ENCODE measurements around the gene CIAO2B. TPM values are rescaled to one million over a fixed set of nuclear protein-coding genes. Genes with fewer than 3 reads are reported as not detected.

Gene CIAO2B
- total RNA-seq, 2 donors from 2014 or later, result 80.2 to 159 TPM

DNA sequence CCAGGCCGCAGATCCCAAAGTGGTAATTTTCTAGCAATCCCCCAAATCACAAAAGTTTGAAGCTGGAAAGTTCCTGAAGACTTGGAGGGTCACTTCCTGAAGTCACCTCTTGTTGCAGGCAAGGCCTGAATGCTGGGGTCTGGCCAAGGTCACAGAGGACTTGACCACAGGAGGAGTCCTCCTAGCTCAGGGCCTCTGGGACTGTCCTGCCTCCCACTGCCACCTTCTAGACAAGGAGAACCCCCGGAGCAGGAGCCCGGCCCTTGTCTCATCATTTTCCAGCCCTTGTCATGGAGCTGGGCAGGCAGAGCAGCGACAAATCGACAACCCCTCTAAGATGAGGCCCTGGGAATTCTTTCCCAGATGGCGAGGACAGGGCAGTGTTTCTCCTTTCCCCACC is 15.8 kb downstream of the CIAO2B start:
- no peaks in the 10 kb centered on the region for H3K4me1 ChIP-seq (replicated peaks)
- no peak overlapping the region for H3K27ac ChIP-seq
- no peak for DNase-seq (ENCODE audit: low spot score)
- H3K9me3 ChIP-seq, result no peaks in the 10 kb centered on the region
- WGBS, result 93% methylated on average over 6 of the region's 6 CpGs
- no peaks in the 10 kb centered on the region for H3K27me3 ChIP-seq (replicated peaks; ENCODE audit: insufficient read depth)
- TF ChIP-seq POLR2A (IDR thresholded peaks at IDR 0.05), result no peak
- no peak for TF ChIP-seq CTCF (IDR thresholded peaks at IDR 0.05)
- no peak for TF ChIP-seq POLR2AphosphoS5 (IDR thresholded peaks at IDR 0.05)
- H3K36me3 ChIP-seq, result no peaks in the 10 kb centered on the region
- no peak overlapping the region for H3K4me3 ChIP-seq
- intact Hi-C loops (cut with DNase I), result no loop called here

- H3K9me3 ChIP-seq, result no peaks in the 10 kb centered on the region
- DNase-seq (ENCODE audit: low spot score), result no peak
- no peak for TF ChIP-seq CTCF (IDR thresholded peaks at IDR 0.05)
- TF ChIP-seq POLR2A (IDR thresholded peaks at IDR 0.05), result no peak
- TF ChIP-seq POLR2AphosphoS5 (IDR thresholded peaks at IDR 0.05), result no peak
- intact Hi-C loops (cut with DNase I), result no loop called here
- no peaks in the 10 kb centered on the region for H3K4me1 ChIP-seq (replicated peaks)
- no peaks in the 10 kb centered on the region for H3K27me3 ChIP-seq (replicated peaks; ENCODE audit: insufficient read depth)
- H3K4me3 ChIP-seq, result no peak overlapping the region
- H3K36me3 ChIP-seq, result no peaks in the 10 kb centered on the region
- H3K27ac ChIP-seq, result no peak overlapping the region
- 81% methylated on average over 9 of the region's 9 CpGs for WGBS
These were observed 16.5 kb downstream of the CIAO2B start for GRCh38 chr16:66917741-66918140.

- WGBS, result 83% methylated on average over 6 of the region's 6 CpGs
- no peak overlapping the region for H3K4me3 ChIP-seq
- intact Hi-C loops (cut with DNase I), result no loop called here
- no peak for TF ChIP-seq CTCF (IDR thresholded peaks at IDR 0.05)
- TF ChIP-seq POLR2A (IDR thresholded peaks at IDR 0.05), result no peak
- TF ChIP-seq POLR2AphosphoS5 (IDR thresholded peaks at IDR 0.05), result no peak
- H3K9me3 ChIP-seq, result no peaks in the 10 kb centered on the region
- no peaks in the 10 kb centered on the region for H3K27me3 ChIP-seq (replicated peaks; ENCODE audit: insufficient read depth)
- no peak for DNase-seq (ENCODE audit: low spot score)
- no peak overlapping the region for H3K27ac ChIP-seq
- no peaks in the 10 kb centered on the region for H3K4me1 ChIP-seq (replicated peaks)
- no peaks in the 10 kb centered on the region for H3K36me3 ChIP-seq
These were observed 17.7 kb downstream of the CIAO2B start for GRCh38 chr16:66916518-66916917.

DNA sequence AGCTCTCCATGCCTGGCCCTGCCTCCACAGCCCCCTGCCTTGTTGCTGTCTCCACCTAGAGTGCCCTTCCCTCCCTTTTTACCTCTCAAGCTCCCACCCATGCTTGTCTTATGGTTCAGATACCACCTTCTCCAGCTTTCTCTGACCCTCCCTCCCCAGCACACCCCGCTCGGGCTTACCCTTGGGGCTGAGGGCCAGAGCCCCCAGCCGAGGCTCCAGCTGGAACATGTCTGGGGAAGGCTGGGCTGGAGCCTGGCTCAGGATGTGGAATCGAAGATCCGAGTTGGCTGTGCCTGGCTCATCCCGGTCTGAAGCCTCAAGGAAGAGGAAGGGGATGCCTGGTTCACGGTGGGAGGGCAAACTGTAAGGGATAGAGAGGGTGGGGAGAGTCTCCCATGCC is 19.2 kb downstream of the CIAO2B start:
- H3K27ac ChIP-seq, result no peak overlapping the region
- intact Hi-C loops (cut with DNase I), result no loop called here
- no peak for DNase-seq (ENCODE audit: low spot score)
- TF ChIP-seq CTCF (IDR thresholded peaks at IDR 0.05) (no peak), POLR2A (IDR thresholded peaks at IDR 0.05) (no peak), POLR2AphosphoS5 (IDR thresholded peaks at IDR 0.05) (no peak)
- no peaks in the 10 kb centered on the region for H3K36me3 ChIP-seq
- no peaks in the 10 kb centered on the region for H3K4me1 ChIP-seq (replicated peaks)
- no peaks in the 10 kb centered on the region for H3K9me3 ChIP-seq
- no peaks in the 10 kb centered on the region for H3K27me3 ChIP-seq (replicated peaks; ENCODE audit: insufficient read depth)
- H3K4me3 ChIP-seq, result no peak overlapping the region
- WGBS, result 67% methylated on average over 7 of the region's 7 CpGs

GRCh38 chr16:66914541-66914940 is 19.7 kb downstream of the CIAO2B start:
- Histone ChIP-seq H3K4me3 (no peak overlapping the region), H3K4me1 (replicated peaks) (no peaks in the 10 kb centered on the region), H3K36me3 (no peaks in the 10 kb centered on the region), H3K27me3 (replicated peaks; ENCODE audit: insufficient read depth) (no peaks in the 10 kb centered on the region), H3K9me3 (no peaks in the 10 kb centered on the region), H3K27ac (no peak overlapping the region)
- 96% methylated on average over 7 of the region's 7 CpGs for WGBS
- TF ChIP-seq POLR2A (IDR thresholded peaks at IDR 0.05), result no peak
- TF ChIP-seq CTCF (IDR thresholded peaks at IDR 0.05), result no peak
- no peak for TF ChIP-seq POLR2AphosphoS5 (IDR thresholded peaks at IDR 0.05)
- no peak for DNase-seq (ENCODE audit: low spot score)
- intact Hi-C loops (cut with DNase I), result no loop called here
